ENCODE data around the gene SPATA3. TPM values are rescaled to one million over a fixed set of nuclear protein-coding genes. Genes with fewer than 3 reads are reported as not detected.

Gene SPATA3
- total RNA-seq, 1 experiment from 2014 or later: not detected

DNA sequence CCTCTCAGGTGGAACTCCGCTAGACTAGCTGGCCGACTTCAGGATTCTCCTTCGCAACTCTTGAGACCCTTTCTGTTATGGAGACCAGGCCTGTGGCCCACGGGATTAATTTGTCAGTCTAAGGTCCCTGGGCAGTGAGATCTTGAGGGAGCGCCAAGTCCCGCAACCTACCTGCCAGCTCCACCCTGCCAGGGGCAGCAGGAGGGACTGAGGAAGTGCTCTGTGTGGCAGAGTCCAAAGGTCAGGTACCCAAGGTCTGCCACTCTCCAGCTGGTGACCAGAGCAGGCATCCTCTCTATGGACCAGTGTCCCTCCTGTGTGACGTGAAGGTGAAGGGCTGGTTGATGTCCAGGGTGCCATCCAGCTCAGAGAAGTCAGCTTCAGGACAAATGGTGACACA lies 4.3 kb upstream of the SPATA3 start:
- Histone ChIP-seq H3K9me2 (replicated peaks; ENCODE audit: insufficient read depth, low read length) (no peaks in the 10 kb centered on the region), H4K20me1 (ENCODE audit: insufficient read depth, low read depth, low read length) (no peaks in the 10 kb centered on the region), H3K9ac (ENCODE audit: low read length) (no peak overlapping the region), H3K36me3 (ENCODE audit: insufficient read depth, low read length) (no peaks in the 10 kb centered on the region), H3K27me3 (ENCODE audit: low read length) (no peaks in the 10 kb centered on the region), H3K4me1 (ENCODE audit: low read length) (peaks cover 5% of the 10 kb centered on the region), H3K4me2 (ENCODE audit: low read depth, low read length, poor library complexity, severe bottlenecking) (no peak overlapping the region), H3K9me3 (ENCODE audit: low read length) (no peaks in the 10 kb centered on the region), H3K27ac (ENCODE audit: low read length) (no peak overlapping the region), H3K4me3 (ENCODE audit: low read length) (no peak overlapping the region), H2AFZ (ENCODE audit: low read length) (no peak overlapping the region), H3K79me2 (ENCODE audit: low read length) (no peaks in the 10 kb centered on the region)
- DNase-seq: no peak

GRCh38 chr2:230996661-230997060 lies 740 bp downstream of the SPATA3 start:
- no peak overlapping the region for H3K27ac ChIP-seq (ENCODE audit: low read length)
- H3K9ac ChIP-seq (ENCODE audit: low read length): no peak overlapping the region
- no peak for DNase-seq
- no peaks in the 10 kb centered on the region for H3K4me1 ChIP-seq (ENCODE audit: low read length)
- H2AFZ ChIP-seq (ENCODE audit: low read length): no peak overlapping the region
- no peaks in the 10 kb centered on the region for H3K36me3 ChIP-seq (ENCODE audit: insufficient read depth, low read length)
- no peak overlapping the region for H3K4me3 ChIP-seq (ENCODE audit: low read length)
- H3K9me3 ChIP-seq (ENCODE audit: low read length): no peaks in the 10 kb centered on the region
- no peak overlapping the region for H3K4me2 ChIP-seq (ENCODE audit: low read depth, low read length, poor library complexity, severe bottlenecking)
- H4K20me1 ChIP-seq (ENCODE audit: insufficient read depth, low read depth, low read length): no peaks in the 10 kb centered on the region
- no peaks in the 10 kb centered on the region for H3K9me2 ChIP-seq (replicated peaks; ENCODE audit: insufficient read depth, low read length)
- H3K79me2 ChIP-seq (ENCODE audit: low read length): no peaks in the 10 kb centered on the region
- H3K27me3 ChIP-seq (ENCODE audit: low read length): no peaks in the 10 kb centered on the region

DNA sequence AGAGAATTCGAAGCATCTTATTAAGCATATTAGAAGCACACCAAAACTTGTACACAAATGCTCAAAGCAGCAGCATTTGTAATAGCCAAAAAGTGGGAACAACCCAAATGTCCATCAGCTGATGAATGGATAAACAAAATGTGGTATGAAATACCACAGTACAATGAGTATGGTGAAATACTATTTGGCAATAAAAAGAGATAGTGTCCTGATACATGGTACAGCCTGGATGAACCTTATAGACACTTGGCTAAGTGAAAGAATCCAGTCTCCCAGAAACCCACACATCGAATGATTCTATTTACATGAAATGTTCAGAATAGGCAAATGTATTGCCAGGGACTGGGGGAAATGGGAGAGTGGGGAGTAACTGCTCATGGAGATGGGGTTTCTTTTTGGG lies 3.0 kb downstream of the SPATA3 start:
- DNase-seq: no peak
- Histone ChIP-seq H3K9me2 (replicated peaks; ENCODE audit: insufficient read depth, low read length) (no peaks in the 10 kb centered on the region), H3K4me3 (ENCODE audit: low read length) (no peak overlapping the region), H2AFZ (ENCODE audit: low read length) (no peak overlapping the region), H3K27ac (ENCODE audit: low read length) (no peak overlapping the region), H3K4me1 (ENCODE audit: low read length) (no peaks in the 10 kb centered on the region), H3K27me3 (ENCODE audit: low read length) (no peaks in the 10 kb centered on the region), H4K20me1 (ENCODE audit: insufficient read depth, low read depth, low read length) (no peaks in the 10 kb centered on the region), H3K36me3 (ENCODE audit: insufficient read depth, low read length) (no peaks in the 10 kb centered on the region), H3K4me2 (ENCODE audit: low read depth, low read length, poor library complexity, severe bottlenecking) (no peak overlapping the region), H3K79me2 (ENCODE audit: low read length) (no peaks in the 10 kb centered on the region), H3K9me3 (ENCODE audit: low read length) (no peaks in the 10 kb centered on the region), H3K9ac (ENCODE audit: low read length) (no peak overlapping the region)

GRCh38 chr2:230999477-230999876 lies 3.6 kb downstream of the SPATA3 start:
- no peak overlapping the region for H3K27ac ChIP-seq (ENCODE audit: low read length)
- no peaks in the 10 kb centered on the region for H3K4me1 ChIP-seq (ENCODE audit: low read length)
- no peaks in the 10 kb centered on the region for H3K36me3 ChIP-seq (ENCODE audit: insufficient read depth, low read length)
- no peak overlapping the region for H2AFZ ChIP-seq (ENCODE audit: low read length)
- no peaks in the 10 kb centered on the region for H3K27me3 ChIP-seq (ENCODE audit: low read length)
- no peak for DNase-seq
- no peaks in the 10 kb centered on the region for H3K9me3 ChIP-seq (ENCODE audit: low read length)
- H3K9ac ChIP-seq (ENCODE audit: low read length): no peak overlapping the region
- H3K9me2 ChIP-seq (replicated peaks; ENCODE audit: insufficient read depth, low read length): no peaks in the 10 kb centered on the region
- no peak overlapping the region for H3K4me2 ChIP-seq (ENCODE audit: low read depth, low read length, poor library complexity, severe bottlenecking)
- H3K4me3 ChIP-seq (ENCODE audit: low read length): no peak overlapping the region
- no peaks in the 10 kb centered on the region for H3K79me2 ChIP-seq (ENCODE audit: low read length)
- no peaks in the 10 kb centered on the region for H4K20me1 ChIP-seq (ENCODE audit: insufficient read depth, low read depth, low read length)

DNA sequence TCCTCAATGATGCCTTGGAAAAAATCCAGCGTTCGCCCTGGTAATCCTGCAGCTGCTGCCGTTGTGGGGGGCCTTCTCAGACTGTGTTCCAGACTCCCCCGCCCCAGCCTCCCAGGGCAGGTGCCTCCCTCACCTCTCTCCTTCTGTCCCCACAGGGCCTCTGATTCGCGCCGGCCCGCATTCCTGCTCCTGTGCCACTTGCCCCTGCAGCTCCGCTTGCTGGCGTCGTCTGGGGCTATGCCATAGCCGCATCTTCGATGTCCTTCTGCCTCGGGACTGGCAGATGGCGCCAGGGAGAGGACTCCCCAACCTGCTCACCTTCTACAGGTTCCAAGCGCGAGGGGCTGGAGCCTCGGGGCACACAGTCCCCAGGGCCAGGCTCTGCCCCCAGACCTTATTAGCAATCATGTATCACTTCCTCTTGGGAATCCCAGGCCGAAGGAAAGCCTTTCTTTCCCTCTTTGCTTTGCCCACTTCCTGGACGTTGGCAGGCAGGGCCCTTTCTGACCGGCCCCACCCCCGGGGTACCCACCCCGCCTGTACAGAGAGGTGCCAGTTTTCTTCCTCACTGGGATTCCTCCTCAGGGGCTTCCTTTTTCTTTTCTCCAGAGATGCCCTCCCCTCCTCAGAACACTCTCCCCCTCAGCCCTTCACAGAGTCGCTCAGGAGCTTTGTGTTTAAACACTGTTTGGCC lies 4.4 kb downstream of the SPATA3 start:
- Histone ChIP-seq H3K4me1 (ENCODE audit: low read length) (no peaks in the 10 kb centered on the region), H4K20me1 (ENCODE audit: insufficient read depth, low read depth, low read length) (no peaks in the 10 kb centered on the region), H3K27me3 (ENCODE audit: low read length) (no peaks in the 10 kb centered on the region), H3K27ac (ENCODE audit: low read length) (no peak overlapping the region), H3K9me3 (ENCODE audit: low read length) (no peaks in the 10 kb centered on the region), H3K9me2 (replicated peaks; ENCODE audit: insufficient read depth, low read length) (no peaks in the 10 kb centered on the region), H3K9ac (ENCODE audit: low read length) (no peak overlapping the region), H3K79me2 (ENCODE audit: low read length) (no peaks in the 10 kb centered on the region), H3K36me3 (ENCODE audit: insufficient read depth, low read length) (no peaks in the 10 kb centered on the region), H2AFZ (ENCODE audit: low read length) (no peak overlapping the region), H3K4me2 (ENCODE audit: low read depth, low read length, poor library complexity, severe bottlenecking) (no peak overlapping the region), H3K4me3 (ENCODE audit: low read length) (no peak overlapping the region)
- no peak for DNase-seq

- no peak overlapping the region for H3K4me2 ChIP-seq (ENCODE audit: low read depth, low read length, poor library complexity, severe bottlenecking)
- H3K79me2 ChIP-seq (ENCODE audit: low read length): no peaks in the 10 kb centered on the region
- H3K9me2 ChIP-seq (replicated peaks; ENCODE audit: insufficient read depth, low read length): no peaks in the 10 kb centered on the region
- H4K20me1 ChIP-seq (ENCODE audit: insufficient read depth, low read depth, low read length): no peaks in the 10 kb centered on the region
- no peaks in the 10 kb centered on the region for H3K9me3 ChIP-seq (ENCODE audit: low read length)
- H3K9ac ChIP-seq (ENCODE audit: low read length): no peak overlapping the region
- no peak for DNase-seq
- no peak overlapping the region for H2AFZ ChIP-seq (ENCODE audit: low read length)
- H3K27me3 ChIP-seq (ENCODE audit: low read length): no peaks in the 10 kb centered on the region
- no peaks in the 10 kb centered on the region for H3K36me3 ChIP-seq (ENCODE audit: insufficient read depth, low read length)
- no peaks in the 10 kb centered on the region for H3K4me1 ChIP-seq (ENCODE audit: low read length)
- H3K27ac ChIP-seq (ENCODE audit: low read length): no peak overlapping the region
- no peak overlapping the region for H3K4me3 ChIP-seq (ENCODE audit: low read length)
Measured at GRCh38 chr2:231001036-231001435, 5.1 kb downstream of the SPATA3 start.

DNA sequence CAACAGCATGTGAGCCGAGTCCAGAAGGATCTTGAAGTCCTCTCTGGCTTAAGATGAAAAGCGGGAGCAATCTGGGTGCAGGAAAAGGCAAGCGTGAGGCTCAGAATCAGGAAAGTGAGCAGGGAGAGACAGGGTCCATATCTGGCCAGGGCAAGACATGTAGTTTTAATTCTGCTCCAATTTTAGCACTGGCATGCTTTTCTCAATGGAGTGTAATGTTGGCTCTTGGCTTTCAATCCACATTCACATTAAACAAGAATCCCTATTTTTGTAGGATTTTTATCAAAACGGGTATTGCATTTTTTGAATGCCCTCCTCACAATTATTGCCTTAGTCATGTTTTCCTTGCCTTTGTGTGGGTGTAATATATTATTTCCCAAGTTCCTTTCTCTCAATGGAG lies 6.0 kb downstream of the SPATA3 start:
- no peaks in the 10 kb centered on the region for H3K9me3 ChIP-seq (ENCODE audit: low read length)
- H2AFZ ChIP-seq (ENCODE audit: low read length): no peak overlapping the region
- H3K4me2 ChIP-seq (ENCODE audit: low read depth, low read length, poor library complexity, severe bottlenecking): no peak overlapping the region
- no peaks in the 10 kb centered on the region for H3K36me3 ChIP-seq (ENCODE audit: insufficient read depth, low read length)
- H3K27me3 ChIP-seq (ENCODE audit: low read length): no peaks in the 10 kb centered on the region
- no peak overlapping the region for H3K9ac ChIP-seq (ENCODE audit: low read length)
- H3K27ac ChIP-seq (ENCODE audit: low read length): no peak overlapping the region
- DNase-seq: no peak
- H3K79me2 ChIP-seq (ENCODE audit: low read length): no peaks in the 10 kb centered on the region
- H4K20me1 ChIP-seq (ENCODE audit: insufficient read depth, low read depth, low read length): no peaks in the 10 kb centered on the region
- H3K9me2 ChIP-seq (replicated peaks; ENCODE audit: insufficient read depth, low read length): no peaks in the 10 kb centered on the region
- H3K4me1 ChIP-seq (ENCODE audit: low read length): no peaks in the 10 kb centered on the region
- no peak overlapping the region for H3K4me3 ChIP-seq (ENCODE audit: low read length)

DNA sequence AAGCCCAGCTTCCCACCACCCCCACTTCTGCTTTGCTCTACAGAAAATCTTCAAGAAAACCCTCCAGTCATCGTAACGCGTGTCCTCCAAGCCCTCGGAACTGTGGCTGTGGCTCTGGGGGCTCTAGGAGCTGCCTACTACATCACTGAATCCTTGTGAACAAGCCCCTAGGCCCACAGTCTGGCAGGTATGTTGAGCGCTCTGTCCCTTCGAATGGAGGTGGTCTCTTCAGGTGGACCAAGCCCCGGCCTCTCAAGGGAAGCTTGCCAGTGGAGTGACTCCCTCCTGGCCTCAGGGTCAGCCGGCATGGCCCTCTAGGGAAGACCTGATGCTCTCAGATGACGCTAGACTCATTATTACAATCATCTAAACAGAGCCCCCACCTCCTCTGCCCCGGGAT lies 6.7 kb downstream of the SPATA3 start:
- Histone ChIP-seq H3K27me3 (ENCODE audit: low read length) (no peaks in the 10 kb centered on the region), H3K36me3 (ENCODE audit: insufficient read depth, low read length) (no peaks in the 10 kb centered on the region), H3K4me1 (ENCODE audit: low read length) (no peaks in the 10 kb centered on the region), H2AFZ (ENCODE audit: low read length) (no peak overlapping the region), H3K79me2 (ENCODE audit: low read length) (no peaks in the 10 kb centered on the region), H3K4me2 (ENCODE audit: low read depth, low read length, poor library complexity, severe bottlenecking) (no peak overlapping the region), H3K9ac (ENCODE audit: low read length) (no peak overlapping the region), H3K4me3 (ENCODE audit: low read length) (no peak overlapping the region), H3K9me3 (ENCODE audit: low read length) (no peaks in the 10 kb centered on the region), H3K27ac (ENCODE audit: low read length) (no peak overlapping the region), H4K20me1 (ENCODE audit: insufficient read depth, low read depth, low read length) (no peaks in the 10 kb centered on the region), H3K9me2 (replicated peaks; ENCODE audit: insufficient read depth, low read length) (no peaks in the 10 kb centered on the region)
- DNase-seq: no peak

DNA sequence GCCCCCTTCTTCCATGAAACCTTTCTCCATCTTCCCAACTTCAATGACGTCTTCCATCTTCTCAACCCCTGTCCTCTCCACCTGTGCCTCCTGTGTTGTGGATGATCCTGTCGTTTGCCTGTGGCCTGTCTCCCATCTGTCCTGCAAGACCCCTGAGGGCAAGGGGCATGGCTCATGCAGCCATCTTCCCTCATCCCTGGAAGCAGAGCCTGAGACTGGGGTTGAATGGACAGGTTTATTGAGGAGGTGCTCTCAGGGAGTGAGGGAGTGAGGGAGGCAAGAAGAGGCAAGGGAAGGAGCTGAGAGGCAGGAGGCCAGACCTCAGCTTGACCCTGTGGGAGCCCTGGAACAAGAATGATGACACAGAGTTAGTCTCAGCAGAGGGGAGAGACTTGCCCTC lies 7.3 kb downstream of the SPATA3 start:
- no peak overlapping the region for H3K27ac ChIP-seq (ENCODE audit: low read length)
- no peaks in the 10 kb centered on the region for H3K36me3 ChIP-seq (ENCODE audit: insufficient read depth, low read length)
- no peak overlapping the region for H3K4me2 ChIP-seq (ENCODE audit: low read depth, low read length, poor library complexity, severe bottlenecking)
- no peak for DNase-seq
- no peaks in the 10 kb centered on the region for H3K4me1 ChIP-seq (ENCODE audit: low read length)
- H2AFZ ChIP-seq (ENCODE audit: low read length): no peak overlapping the region
- no peak overlapping the region for H3K4me3 ChIP-seq (ENCODE audit: low read length)
- H3K9me2 ChIP-seq (replicated peaks; ENCODE audit: insufficient read depth, low read length): no peaks in the 10 kb centered on the region
- no peaks in the 10 kb centered on the region for H3K9me3 ChIP-seq (ENCODE audit: low read length)
- H3K9ac ChIP-seq (ENCODE audit: low read length): no peak overlapping the region
- H4K20me1 ChIP-seq (ENCODE audit: insufficient read depth, low read depth, low read length): no peaks in the 10 kb centered on the region
- H3K27me3 ChIP-seq (ENCODE audit: low read length): no peaks in the 10 kb centered on the region
- no peaks in the 10 kb centered on the region for H3K79me2 ChIP-seq (ENCODE audit: low read length)

Data from Karpas-422 (cell line).